Omental fat pad (tissue), 4 donors: ENCODE results near the gene PIWIL1. TPM values are rescaled to one million over a fixed set of nuclear protein-coding genes. Genes with fewer than 3 reads are reported as not detected.

ENCODE experiments used
- ATAC-seq: fragments of 150-250 bp; one replicate; pipeline ENCODE4 v1.9.1; 2016; ENCODE audit warnings: mild to moderate bottlenecking, moderate library complexity; ENCODE audit not compliant: low FRiP score
- DNase-seq: peaks from one replicate; pipeline ENCODE4 v3.0.0-alpha.2; 2019; ENCODE audit warnings: low spot score
- total RNA-seq, 4 donors: library from RNA; depleted of rRNA; stranded (reverse); fragments of >200 nt; gene quantifications; one replicate each; pipeline ENCODE4 v1.1.0, GENCODE V29; 2016
- TF ChIP-seq, protein P1 (sequence below), 3 donors: fragments of 450-650 bp; IDR thresholded peaks; one replicate each; pipeline ENCODE4 v1.5.1; 2016 to 2017; ENCODE audit warnings: antibody characterized with exemption in 3 of 3, mild to moderate bottlenecking in 3 of 3, moderate library complexity in 2 of 3

The PIWIL1 gene
- total RNA-seq, 4 donors from 2014 or later = 0.79 TPM; not detected in 3

GRCh38 chr12:130335517-130336392 lies 1.9 kb upstream of the PIWIL1 start:
- no peak for ATAC-seq
- TF ChIP-seq, protein P1, sequence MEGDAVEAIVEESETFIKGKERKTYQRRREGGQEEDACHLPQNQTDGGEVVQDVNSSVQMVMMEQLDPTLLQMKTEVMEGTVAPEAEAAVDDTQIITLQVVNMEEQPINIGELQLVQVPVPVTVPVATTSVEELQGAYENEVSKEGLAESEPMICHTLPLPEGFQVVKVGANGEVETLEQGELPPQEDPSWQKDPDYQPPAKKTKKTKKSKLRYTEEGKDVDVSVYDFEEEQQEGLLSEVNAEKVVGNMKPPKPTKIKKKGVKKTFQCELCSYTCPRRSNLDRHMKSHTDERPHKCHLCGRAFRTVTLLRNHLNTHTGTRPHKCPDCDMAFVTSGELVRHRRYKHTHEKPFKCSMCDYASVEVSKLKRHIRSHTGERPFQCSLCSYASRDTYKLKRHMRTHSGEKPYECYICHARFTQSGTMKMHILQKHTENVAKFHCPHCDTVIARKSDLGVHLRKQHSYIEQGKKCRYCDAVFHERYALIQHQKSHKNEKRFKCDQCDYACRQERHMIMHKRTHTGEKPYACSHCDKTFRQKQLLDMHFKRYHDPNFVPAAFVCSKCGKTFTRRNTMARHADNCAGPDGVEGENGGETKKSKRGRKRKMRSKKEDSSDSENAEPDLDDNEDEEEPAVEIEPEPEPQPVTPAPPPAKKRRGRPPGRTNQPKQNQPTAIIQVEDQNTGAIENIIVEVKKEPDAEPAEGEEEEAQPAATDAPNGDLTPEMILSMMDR (IDR thresholded peaks at IDR 0.05) = no peak
- no peak for DNase-seq

DNA sequence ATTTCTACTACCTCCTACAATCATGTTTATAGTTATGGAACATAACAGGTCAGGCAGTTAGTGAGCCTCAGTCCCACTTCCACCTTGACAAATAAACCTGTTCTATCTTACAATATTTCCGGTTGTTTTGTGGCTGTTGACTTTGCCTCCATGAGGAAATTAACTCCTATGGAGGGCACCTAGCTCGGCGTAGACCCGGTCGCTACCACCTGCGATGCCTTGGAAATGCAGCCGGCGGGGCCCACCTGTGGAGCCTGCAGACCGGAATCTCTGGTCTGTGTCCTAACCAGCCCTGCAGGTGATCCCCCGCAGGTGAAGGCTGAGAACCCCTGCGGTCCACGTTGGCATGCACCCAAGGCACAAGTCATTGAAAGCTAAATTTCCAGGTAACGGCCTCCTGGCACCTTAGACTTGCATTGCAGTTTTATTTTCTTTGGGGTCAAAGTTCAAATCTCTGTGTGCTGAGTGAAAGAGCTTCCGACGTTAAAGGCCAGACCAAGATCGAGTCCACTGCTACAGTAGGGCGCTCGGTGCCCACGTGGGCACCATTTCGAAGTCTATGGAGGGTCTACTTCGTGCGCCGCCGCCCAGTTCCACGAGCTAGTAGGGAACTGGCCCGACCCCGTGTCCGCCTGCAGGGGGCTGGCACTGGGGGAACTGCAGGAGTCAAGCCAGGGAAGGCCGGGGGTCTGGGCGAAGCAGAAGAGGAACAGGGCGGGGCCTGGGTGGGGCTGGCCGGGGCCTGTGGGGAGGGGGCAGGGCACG lies 782 bp upstream of the PIWIL1 start:
- DNase-seq = no peak
- TF ChIP-seq, protein P1 (IDR thresholded peaks at IDR 0.05) = no peak
- no peak for ATAC-seq

- no peak for DNase-seq
- TF ChIP-seq, protein P1 (IDR thresholded peaks at IDR 0.05) = no peak
- no peak for ATAC-seq
Observed at GRCh38 chr12:130338794-130339601, 1.3 kb downstream of the PIWIL1 start.

- ATAC-seq (no peak), DNase-seq (no peak)
- TF ChIP-seq, protein P1 (IDR thresholded peaks at IDR 0.05) = no peak
Observed at GRCh38 chr12:130339951-130340350, 2.3 kb downstream of the PIWIL1 start.

GRCh38 chr12:130342442-130342841 lies 4.8 kb downstream of the PIWIL1 start:
- TF ChIP-seq, protein P1 (IDR thresholded peaks at IDR 0.05) = no peak
- ATAC-seq (no peak), DNase-seq (no peak)

- no peak for ATAC-seq
- TF ChIP-seq, protein P1 (IDR thresholded peaks at IDR 0.05) = no peak
- no peak for DNase-seq
Observed at GRCh38 chr12:130342842-130343241, 5.2 kb downstream of the PIWIL1 start.
